ENCODE results near the gene SEC14L5. TPM values are rescaled to one million over a fixed set of nuclear protein-coding genes. Genes with fewer than 3 reads are reported as not detected.

Gene SEC14L5
- polyA plus RNA-seq, 1 donor from 2014 or later: 0.43 TPM

- Histone ChIP-seq H3K9ac (ENCODE audit: low read length) (no peak overlapping the region), H2AFZ (ENCODE audit: low read depth, low read length) (no peak overlapping the region), H3F3A (ENCODE audit: insufficient read depth, low read length, poor library complexity, severe bottlenecking) (no peaks in the 10 kb centered on the region), H3K27ac (ENCODE audit: low read length) (no peak overlapping the region), H3K27me3 (ENCODE audit: insufficient read depth, low read depth, low read length) (no peaks in the 10 kb centered on the region), H3K4me2 (ENCODE audit: low read length) (no peak overlapping the region), H3K79me2 (replicated peaks; ENCODE audit: insufficient read depth, low read length) (no peaks in the 10 kb centered on the region), H3K9me2 (ENCODE audit: insufficient read depth, low read length) (no peaks in the 10 kb centered on the region), H3K36me3 (ENCODE audit: insufficient read depth, low read length) (no peaks in the 10 kb centered on the region), H3K4me3 (ENCODE audit: low read length) (no peak overlapping the region), H3K9me3 (ENCODE audit: low read length) (no peaks in the 10 kb centered on the region), H4K20me1 (ENCODE audit: insufficient read depth) (no peaks in the 10 kb centered on the region)
- TF ChIP-seq CTCF (IDR thresholded peaks at IDR 0.05; ENCODE audit: poor library complexity, severe bottlenecking) (no peak), MXI1 (conservative IDR thresholded peaks at IDR 0.05; ENCODE audit: poor library complexity, severe bottlenecking) (no peak), RAD21 (conservative IDR thresholded peaks at IDR 0.05) (no peak), EP300 (conservative IDR thresholded peaks at IDR 0.05; ENCODE audit: poor library complexity, severe bottlenecking) (no peak), TAF1 (IDR thresholded peaks at IDR 0.05; ENCODE audit: low read depth) (no peak), SMC3 (conservative IDR thresholded peaks at IDR 0.05; ENCODE audit: poor library complexity) (no peak), EZH2 (IDR thresholded peaks at IDR 0.05; ENCODE audit: borderline replicate concordance, insufficient read depth, low read length, poor library complexity, severe bottlenecking) (no peak), POLR2AphosphoS5 (IDR thresholded peaks at IDR 0.05) (no peak)
- TF ChIP-seq, protein P1, sequence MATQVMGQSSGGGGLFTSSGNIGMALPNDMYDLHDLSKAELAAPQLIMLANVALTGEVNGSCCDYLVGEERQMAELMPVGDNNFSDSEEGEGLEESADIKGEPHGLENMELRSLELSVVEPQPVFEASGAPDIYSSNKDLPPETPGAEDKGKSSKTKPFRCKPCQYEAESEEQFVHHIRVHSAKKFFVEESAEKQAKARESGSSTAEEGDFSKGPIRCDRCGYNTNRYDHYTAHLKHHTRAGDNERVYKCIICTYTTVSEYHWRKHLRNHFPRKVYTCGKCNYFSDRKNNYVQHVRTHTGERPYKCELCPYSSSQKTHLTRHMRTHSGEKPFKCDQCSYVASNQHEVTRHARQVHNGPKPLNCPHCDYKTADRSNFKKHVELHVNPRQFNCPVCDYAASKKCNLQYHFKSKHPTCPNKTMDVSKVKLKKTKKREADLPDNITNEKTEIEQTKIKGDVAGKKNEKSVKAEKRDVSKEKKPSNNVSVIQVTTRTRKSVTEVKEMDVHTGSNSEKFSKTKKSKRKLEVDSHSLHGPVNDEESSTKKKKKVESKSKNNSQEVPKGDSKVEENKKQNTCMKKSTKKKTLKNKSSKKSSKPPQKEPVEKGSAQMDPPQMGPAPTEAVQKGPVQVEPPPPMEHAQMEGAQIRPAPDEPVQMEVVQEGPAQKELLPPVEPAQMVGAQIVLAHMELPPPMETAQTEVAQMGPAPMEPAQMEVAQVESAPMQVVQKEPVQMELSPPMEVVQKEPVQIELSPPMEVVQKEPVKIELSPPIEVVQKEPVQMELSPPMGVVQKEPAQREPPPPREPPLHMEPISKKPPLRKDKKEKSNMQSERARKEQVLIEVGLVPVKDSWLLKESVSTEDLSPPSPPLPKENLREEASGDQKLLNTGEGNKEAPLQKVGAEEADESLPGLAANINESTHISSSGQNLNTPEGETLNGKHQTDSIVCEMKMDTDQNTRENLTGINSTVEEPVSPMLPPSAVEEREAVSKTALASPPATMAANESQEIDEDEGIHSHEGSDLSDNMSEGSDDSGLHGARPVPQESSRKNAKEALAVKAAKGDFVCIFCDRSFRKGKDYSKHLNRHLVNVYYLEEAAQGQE (IDR thresholded peaks at IDR 0.05; ENCODE audit: borderline replicate concordance): no peak
These were observed 106.8 kb downstream of the SEC14L5 start for GRCh38 chr16:5064915-5065314.

GRCh38 chr16:5065326-5065725 is 107.2 kb downstream of the SEC14L5 start:
- no peak overlapping the region for H3K4me3 ChIP-seq (ENCODE audit: low read length)

More at GRCh38 chr16:5065326-5065725, 107.2 kb downstream of the SEC14L5 start:
- Histone ChIP-seq H3K9me3 (ENCODE audit: low read length) (no peaks in the 10 kb centered on the region), H3K4me2 (ENCODE audit: low read length) (no peak overlapping the region), H3K79me2 (replicated peaks; ENCODE audit: insufficient read depth, low read length) (no peaks in the 10 kb centered on the region), H3K36me3 (ENCODE audit: insufficient read depth, low read length) (no peaks in the 10 kb centered on the region), H4K20me1 (ENCODE audit: insufficient read depth) (no peaks in the 10 kb centered on the region), H3K9me2 (ENCODE audit: insufficient read depth, low read length) (no peaks in the 10 kb centered on the region), H3F3A (ENCODE audit: insufficient read depth, low read length, poor library complexity, severe bottlenecking) (no peaks in the 10 kb centered on the region), H3K9ac (ENCODE audit: low read length) (no peak overlapping the region), H3K27ac (ENCODE audit: low read length) (no peak overlapping the region), H2AFZ (ENCODE audit: low read depth, low read length) (no peak overlapping the region), H3K27me3 (ENCODE audit: insufficient read depth, low read depth, low read length) (no peaks in the 10 kb centered on the region)
- no peak for TF ChIP-seq CTCF (IDR thresholded peaks at IDR 0.05; ENCODE audit: poor library complexity, severe bottlenecking)
- TF ChIP-seq MXI1 (conservative IDR thresholded peaks at IDR 0.05; ENCODE audit: poor library complexity, severe bottlenecking): no peak
- TF ChIP-seq SMC3 (conservative IDR thresholded peaks at IDR 0.05; ENCODE audit: poor library complexity): no peak
- TF ChIP-seq, protein P1 (IDR thresholded peaks at IDR 0.05; ENCODE audit: borderline replicate concordance): no peak
- no peak for TF ChIP-seq POLR2AphosphoS5 (IDR thresholded peaks at IDR 0.05)
- no peak for TF ChIP-seq EP300 (conservative IDR thresholded peaks at IDR 0.05; ENCODE audit: poor library complexity, severe bottlenecking)
- TF ChIP-seq RAD21 (conservative IDR thresholded peaks at IDR 0.05): no peak
- TF ChIP-seq EZH2 (IDR thresholded peaks at IDR 0.05; ENCODE audit: borderline replicate concordance, insufficient read depth, low read length, poor library complexity, severe bottlenecking): no peak
- no peak for TF ChIP-seq TAF1 (IDR thresholded peaks at IDR 0.05; ENCODE audit: low read depth)

All from neural cell (in vitro differentiated cells).